Mesothelial cell of epicardium (in vitro differentiated cells): ENCODE results near the gene CDH4. TPM values are rescaled to one million over a fixed set of nuclear protein-coding genes. Genes with fewer than 3 reads are reported as not detected.

ENCODE experiments used
- DNase-seq, 2 experiments: peaks; one replicate each; pipeline ENCODE4 v3.0.0; 2021; ENCODE audit warnings: low spot score in 2 of 2; ENCODE audit not compliant: unreplicated experiment in 2 of 2
- H3K27ac Mint-ChIP-seq: 2 replicates; pipeline ENCODE4 v1.8.0; 2021; ENCODE audit warnings: mixed read lengths
- H3K27me3 Mint-ChIP-seq: 2 replicates; pipeline ENCODE4 v1.8.0; 2021; ENCODE audit warnings: low read depth, mixed read lengths
- H3K36me3 Mint-ChIP-seq: 2 replicates; pipeline ENCODE4 v1.8.0; 2021; ENCODE audit warnings: mixed read lengths
- H3K4me1 Mint-ChIP-seq: 2 replicates; pipeline ENCODE4 v1.8.0; 2021; ENCODE audit warnings: mixed read lengths
- H3K4me3 Mint-ChIP-seq: 2 replicates; pipeline ENCODE4 v1.8.0; 2021; ENCODE audit warnings: mild to moderate bottlenecking, moderate library complexity, mixed read lengths
- H3K9me3 Mint-ChIP-seq: 2 replicates; pipeline ENCODE4 v1.8.0; 2021; ENCODE audit warnings: mixed read lengths
- total RNA-seq: library from RNA; stranded (reverse); gene quantifications from 3 replicates; pipeline ENCODE4 v1.2.1, GENCODE V29; 2021
- TF ChIP-seq, protein P1 (sequence below): fragments of 200-600 bp; sonication (generic); IDR thresholded peaks from one replicate; pipeline ENCODE4 v1.5.0; 2021; ENCODE audit warnings: antibody characterized with exemption; ENCODE audit not compliant: unreplicated experiment

CDH4 gene
- total RNA-seq, 1 donor from 2014 or later, result 1.1 TPM

DNA sequence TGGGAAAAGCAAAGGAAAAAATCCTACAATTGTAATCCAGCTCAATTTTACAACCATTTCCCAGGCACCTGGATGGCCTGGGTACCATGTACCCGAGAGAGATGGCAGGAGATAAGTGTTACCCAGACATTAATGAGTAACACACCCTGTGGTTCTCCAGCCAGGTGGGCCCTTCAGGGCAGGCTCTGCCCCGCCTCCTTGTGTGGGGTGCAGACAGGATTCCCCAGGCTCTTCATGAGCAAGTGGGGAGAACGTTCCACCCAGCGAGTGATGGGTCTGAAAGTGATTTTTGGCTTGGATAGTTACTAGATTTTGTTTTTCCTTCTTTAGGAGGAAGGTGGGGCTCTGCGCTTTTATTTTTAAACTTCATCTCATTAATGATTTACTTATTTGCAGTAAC lies 569.7 kb downstream of the CDH4 start:
- TF ChIP-seq, protein P1, sequence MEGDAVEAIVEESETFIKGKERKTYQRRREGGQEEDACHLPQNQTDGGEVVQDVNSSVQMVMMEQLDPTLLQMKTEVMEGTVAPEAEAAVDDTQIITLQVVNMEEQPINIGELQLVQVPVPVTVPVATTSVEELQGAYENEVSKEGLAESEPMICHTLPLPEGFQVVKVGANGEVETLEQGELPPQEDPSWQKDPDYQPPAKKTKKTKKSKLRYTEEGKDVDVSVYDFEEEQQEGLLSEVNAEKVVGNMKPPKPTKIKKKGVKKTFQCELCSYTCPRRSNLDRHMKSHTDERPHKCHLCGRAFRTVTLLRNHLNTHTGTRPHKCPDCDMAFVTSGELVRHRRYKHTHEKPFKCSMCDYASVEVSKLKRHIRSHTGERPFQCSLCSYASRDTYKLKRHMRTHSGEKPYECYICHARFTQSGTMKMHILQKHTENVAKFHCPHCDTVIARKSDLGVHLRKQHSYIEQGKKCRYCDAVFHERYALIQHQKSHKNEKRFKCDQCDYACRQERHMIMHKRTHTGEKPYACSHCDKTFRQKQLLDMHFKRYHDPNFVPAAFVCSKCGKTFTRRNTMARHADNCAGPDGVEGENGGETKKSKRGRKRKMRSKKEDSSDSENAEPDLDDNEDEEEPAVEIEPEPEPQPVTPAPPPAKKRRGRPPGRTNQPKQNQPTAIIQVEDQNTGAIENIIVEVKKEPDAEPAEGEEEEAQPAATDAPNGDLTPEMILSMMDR, result no peak
- no peak for DNase-seq
- no peaks in the 10 kb centered on the region for H3K36me3 Mint-ChIP-seq
- no peak overlapping the region for H3K27ac Mint-ChIP-seq
- peaks cover 23% of the 10 kb centered on the region for H3K9me3 Mint-ChIP-seq
- no peak overlapping the region for H3K4me3 Mint-ChIP-seq
- H3K4me1 Mint-ChIP-seq, result no peaks in the 10 kb centered on the region
- peaks cover 3% of the 10 kb centered on the region for H3K27me3 Mint-ChIP-seq

DNA sequence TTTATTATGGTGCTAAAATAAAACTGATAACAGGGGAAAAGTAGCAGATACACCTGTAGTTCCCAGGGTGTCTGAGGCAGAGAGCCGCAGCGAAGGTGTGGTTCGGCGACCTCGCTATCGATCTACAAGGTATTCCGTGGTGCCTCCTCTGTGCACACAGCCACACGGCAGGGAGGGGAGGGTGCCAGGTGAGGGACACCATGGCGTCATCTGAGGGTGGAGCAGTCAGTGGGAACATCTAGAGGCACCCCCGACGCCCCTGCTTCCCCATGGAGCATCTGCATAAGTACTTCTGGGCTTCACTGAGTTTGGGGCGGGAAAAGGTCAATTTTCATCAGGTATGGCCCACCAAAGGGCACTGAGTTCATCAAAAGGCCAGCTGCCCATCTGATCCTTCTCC lies 570.3 kb downstream of the CDH4 start:
- Mint-ChIP-seq H3K27me3 (peaks cover 3% of the 10 kb centered on the region), H3K4me1 (no peaks in the 10 kb centered on the region), H3K27ac (no peak overlapping the region), H3K9me3 (peaks cover 29% of the 10 kb centered on the region), H3K36me3 (no peaks in the 10 kb centered on the region), H3K4me3 (no peak overlapping the region)
- TF ChIP-seq, protein P1, result no peak
- no peak for DNase-seq

DNA sequence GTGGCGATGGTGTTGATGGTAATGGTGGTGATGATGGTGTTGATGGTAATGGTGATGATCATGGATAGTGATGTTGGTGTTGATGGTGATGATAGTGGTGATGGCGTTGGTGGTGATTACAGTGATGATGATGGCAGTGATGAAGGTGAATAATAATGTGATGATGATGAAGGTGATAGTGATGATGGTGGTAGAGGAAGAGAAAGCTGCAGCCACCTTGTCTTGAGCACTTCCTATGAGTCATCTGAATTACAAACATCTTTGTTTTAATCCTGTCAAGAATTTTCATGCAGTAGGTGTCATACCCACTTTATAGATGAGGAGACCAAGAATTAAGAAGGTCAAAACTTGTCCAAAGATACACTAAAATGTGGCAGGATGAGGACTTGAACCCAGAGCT lies 571.2 kb downstream of the CDH4 start:
- Mint-ChIP-seq H3K36me3 (no peaks in the 10 kb centered on the region), H3K4me1 (no peaks in the 10 kb centered on the region), H3K27me3 (peaks cover 7% of the 10 kb centered on the region), H3K4me3 (no peak overlapping the region), H3K27ac (no peak overlapping the region), H3K9me3 (peaks cover 38% of the 10 kb centered on the region)
- TF ChIP-seq, protein P1, result no peak
- DNase-seq, result no peak

DNA sequence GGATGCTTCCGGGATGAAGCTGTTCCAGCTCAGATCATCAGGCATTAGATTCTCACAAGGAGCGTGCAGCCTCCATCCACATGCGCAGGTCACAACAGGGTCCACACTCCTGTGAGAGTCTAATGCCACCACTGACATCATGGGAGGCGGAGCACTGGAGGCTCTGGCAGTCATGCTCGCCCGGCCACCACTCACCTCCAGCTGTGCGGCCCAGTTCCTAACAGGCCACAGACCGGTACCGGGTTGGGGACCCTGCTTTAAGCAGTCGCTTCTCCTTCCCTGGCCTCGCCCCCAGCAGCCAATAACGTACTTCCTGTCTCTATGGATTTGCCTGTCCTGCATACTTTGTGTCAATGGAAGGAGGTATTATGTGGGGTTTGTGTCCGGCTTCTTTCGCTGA lies 576.8 kb downstream of the CDH4 start:
- DNase-seq, result no peak
- H3K36me3 Mint-ChIP-seq, result no peaks in the 10 kb centered on the region
- no peak overlapping the region for H3K4me3 Mint-ChIP-seq
- no peaks in the 10 kb centered on the region for H3K4me1 Mint-ChIP-seq
- TF ChIP-seq, protein P1, result no peak
- H3K9me3 Mint-ChIP-seq, result peaks cover 34% of the 10 kb centered on the region
- H3K27ac Mint-ChIP-seq, result no peak overlapping the region
- peaks cover 15% of the 10 kb centered on the region for H3K27me3 Mint-ChIP-seq

DNA sequence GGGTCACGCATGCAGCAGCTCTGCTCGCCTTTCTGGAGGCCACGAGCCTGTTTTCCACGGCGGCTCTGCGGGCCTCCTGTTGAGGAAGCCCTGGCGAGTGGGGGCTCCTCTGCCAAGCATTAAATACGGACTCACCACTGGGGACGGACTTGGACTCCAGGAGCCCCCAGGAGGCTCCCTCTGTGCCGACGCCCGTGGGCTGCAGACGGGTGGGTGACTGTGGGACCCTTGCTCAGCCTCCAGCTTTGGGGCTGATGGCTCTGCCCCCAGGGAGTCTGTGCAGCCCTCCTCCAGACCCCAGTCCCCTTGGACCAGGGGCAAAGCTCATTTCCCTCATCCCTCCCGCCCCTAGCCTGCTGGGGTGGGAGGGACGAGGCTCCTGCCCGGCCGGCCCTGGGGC lies 577.5 kb downstream of the CDH4 start:
- H3K4me3 Mint-ChIP-seq, result no peak overlapping the region
- H3K27ac Mint-ChIP-seq, result no peak overlapping the region
- no peak for DNase-seq
- peaks cover 29% of the 10 kb centered on the region for H3K9me3 Mint-ChIP-seq
- TF ChIP-seq, protein P1, result no peak
- no peaks in the 10 kb centered on the region for H3K36me3 Mint-ChIP-seq
- H3K27me3 Mint-ChIP-seq, result peaks cover 15% of the 10 kb centered on the region
- H3K4me1 Mint-ChIP-seq, result no peaks in the 10 kb centered on the region
